Subcutaneous abdominal adipose tissue (tissue), 5 donors: ENCODE data around the gene TSEN54.

Experiments
- H3K27ac ChIP-seq: one replicate; pipeline ENCODE4 v1.7.0; 2013; ENCODE audit warnings: low read depth, mild to moderate bottlenecking, inconsistent platforms, low read length, moderate library complexity
- H3K27me3 ChIP-seq, 5 donors: one replicate each; pipeline ENCODE4 v1.7.0; 2013; ENCODE audit warnings: low read length in 5 of 5, inconsistent platforms in 1 of 5; ENCODE audit not compliant: control insufficient read depth in 5 of 5, insufficient read depth in 4 of 5
- H3K36me3 ChIP-seq, 5 donors: one replicate each; pipeline ENCODE4 v1.7.0; 2013; ENCODE audit warnings: low read length in 5 of 5; ENCODE audit not compliant: control insufficient read depth in 5 of 5, insufficient read depth in 5 of 5
- H3K4me1 ChIP-seq, 5 donors: one replicate each; pipeline ENCODE4 v1.7.0; 2013; ENCODE audit warnings: low read length in 5 of 5, mild to moderate bottlenecking in 3 of 5, moderate library complexity in 1 of 5; ENCODE audit not compliant: control insufficient read depth in 5 of 5, insufficient read depth in 5 of 5
- H3K4me3 ChIP-seq, 5 donors: one replicate each; pipeline ENCODE4 v1.7.0; 2013; ENCODE audit warnings: low read length in 5 of 5, low read depth in 1 of 5
- H3K9ac ChIP-seq, 5 donors: one replicate each; pipeline ENCODE4 v1.7.0; 2013; ENCODE audit warnings: low read length in 5 of 5, mild to moderate bottlenecking in 4 of 5, moderate library complexity in 3 of 5
- H3K9me3 ChIP-seq, 5 donors: one replicate each; pipeline ENCODE4 v1.7.0; 2013; ENCODE audit warnings: low read length in 5 of 5; ENCODE audit not compliant: control insufficient read depth in 5 of 5
- donor health status: healthy.
- donor health status: healthy.
- donor health status: healthy.
- donor health status: healthy.
- donor health status: healthy.

The TSEN54 gene

DNA sequence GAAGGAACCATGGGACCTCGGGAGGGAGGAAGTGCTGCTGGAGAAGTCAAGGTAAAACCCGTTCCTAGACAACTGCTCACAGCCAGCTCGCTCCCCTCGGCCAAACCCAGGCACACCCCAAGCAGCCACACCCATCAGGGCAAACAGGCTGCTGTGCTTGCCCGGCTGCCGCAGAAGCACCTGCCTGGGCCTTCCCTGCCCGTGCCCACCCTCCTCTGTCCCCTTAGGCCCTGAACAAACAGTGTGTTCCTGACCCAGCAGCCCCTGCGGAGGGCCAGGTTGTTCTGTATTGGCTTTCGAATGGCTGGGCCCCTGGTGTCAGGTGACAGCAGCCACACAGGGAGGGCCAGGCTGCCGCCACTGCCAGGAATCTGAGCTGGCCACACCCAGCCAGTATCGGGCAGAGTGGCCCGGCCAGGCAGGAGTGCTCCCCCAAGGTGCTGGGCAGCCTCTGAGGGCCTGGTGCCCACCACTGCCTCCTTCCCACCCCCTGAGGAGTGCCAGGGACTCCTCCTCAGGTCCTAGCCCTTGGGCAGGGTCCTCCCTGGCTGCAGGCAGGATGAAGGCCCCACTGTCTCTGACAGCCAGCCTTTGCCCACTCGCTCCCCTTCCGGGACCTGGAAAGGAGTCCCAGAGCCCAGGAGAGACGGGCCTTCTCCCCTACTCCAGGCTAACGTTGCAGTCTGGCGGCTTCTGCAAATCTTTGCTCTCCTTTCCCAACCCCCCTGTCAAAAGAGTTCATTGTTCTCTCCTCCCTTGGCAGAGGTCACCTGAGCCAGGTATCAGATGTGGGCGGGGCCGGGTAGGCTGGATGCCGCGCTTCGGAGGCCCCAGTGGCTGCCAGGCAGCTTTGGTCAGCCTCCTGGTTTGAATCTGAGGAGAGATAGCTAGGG, 33.2 kb downstream of the TSEN54 start:
- Histone ChIP-seq H3K27me3 (peaks cover 0 to 3% (median 0%) of the 10 kb centered on the region in 5 donors), H3K4me3 (no peak overlapping the region), H3K9me3 (no peaks in the 10 kb centered on the region), H3K4me1 (peaks cover 0 to 6% (median 0%) of the 10 kb centered on the region in 5 donors), H3K9ac (peak overlapping the region in 1 of 5 donors; percentile 20), H3K27ac (no peak overlapping the region), H3K36me3 (no peaks in the 10 kb centered on the region)

DNA sequence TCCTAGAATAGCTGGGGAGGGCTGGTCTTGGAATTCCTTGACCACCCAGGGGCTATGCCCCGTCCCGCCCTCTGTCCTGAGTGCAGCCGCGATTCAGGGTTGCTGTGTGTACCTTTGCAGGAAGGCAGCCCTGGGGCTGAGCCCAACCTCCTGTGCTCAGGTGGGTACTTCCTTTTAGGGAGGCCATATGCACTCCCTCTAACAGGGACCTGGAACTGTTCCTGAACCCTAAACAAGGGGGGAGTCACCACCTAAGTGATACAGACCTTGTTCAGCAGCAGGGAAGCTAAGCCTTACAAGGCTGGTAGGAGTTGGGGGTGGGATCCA, 33.8 kb downstream of the TSEN54 start:
- no peaks in the 10 kb centered on the region for H3K36me3 ChIP-seq
- peaks cover 0 to 6% (median 0%) of the 10 kb centered on the region in 5 donors for H3K4me1 ChIP-seq
- H3K4me3 ChIP-seq: no peak overlapping the region
- peaks cover 0 to 3% (median 0%) of the 10 kb centered on the region in 5 donors for H3K27me3 ChIP-seq
- H3K9ac ChIP-seq: peak overlapping the region in 1 of 5 donors; percentile 20
- no peaks in the 10 kb centered on the region for H3K9me3 ChIP-seq
- no peak overlapping the region for H3K27ac ChIP-seq

DNA sequence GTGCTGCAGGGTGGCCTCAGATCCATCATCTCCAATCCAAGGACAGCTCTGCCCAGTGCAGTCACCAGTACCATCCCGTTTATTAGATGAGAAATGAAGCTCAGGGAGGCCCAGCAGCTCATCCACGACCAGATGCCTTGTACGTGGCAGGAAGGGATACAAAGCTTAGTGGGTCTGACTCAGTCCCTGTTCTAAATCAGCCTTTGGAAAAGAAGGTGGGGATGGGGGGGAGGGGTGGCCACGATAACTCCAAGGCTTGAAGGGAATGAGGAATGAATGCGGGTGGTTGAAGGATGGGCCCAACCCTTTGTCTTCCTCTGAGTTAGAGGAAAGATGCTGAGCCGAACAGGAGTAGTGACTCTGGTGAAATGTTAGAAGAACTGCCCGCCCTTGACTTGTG, 34.9 kb downstream of the TSEN54 start:
- no peak overlapping the region for H3K9ac ChIP-seq
- H3K27me3 ChIP-seq: peaks cover 0 to 3% (median 0%) of the 10 kb centered on the region in 5 donors
- H3K4me3 ChIP-seq: no peak overlapping the region
- H3K4me1 ChIP-seq: peaks cover 0 to 6% (median 0%) of the 10 kb centered on the region in 5 donors
- H3K36me3 ChIP-seq: no peaks in the 10 kb centered on the region
- no peak overlapping the region for H3K27ac ChIP-seq
- no peaks in the 10 kb centered on the region for H3K9me3 ChIP-seq

DNA sequence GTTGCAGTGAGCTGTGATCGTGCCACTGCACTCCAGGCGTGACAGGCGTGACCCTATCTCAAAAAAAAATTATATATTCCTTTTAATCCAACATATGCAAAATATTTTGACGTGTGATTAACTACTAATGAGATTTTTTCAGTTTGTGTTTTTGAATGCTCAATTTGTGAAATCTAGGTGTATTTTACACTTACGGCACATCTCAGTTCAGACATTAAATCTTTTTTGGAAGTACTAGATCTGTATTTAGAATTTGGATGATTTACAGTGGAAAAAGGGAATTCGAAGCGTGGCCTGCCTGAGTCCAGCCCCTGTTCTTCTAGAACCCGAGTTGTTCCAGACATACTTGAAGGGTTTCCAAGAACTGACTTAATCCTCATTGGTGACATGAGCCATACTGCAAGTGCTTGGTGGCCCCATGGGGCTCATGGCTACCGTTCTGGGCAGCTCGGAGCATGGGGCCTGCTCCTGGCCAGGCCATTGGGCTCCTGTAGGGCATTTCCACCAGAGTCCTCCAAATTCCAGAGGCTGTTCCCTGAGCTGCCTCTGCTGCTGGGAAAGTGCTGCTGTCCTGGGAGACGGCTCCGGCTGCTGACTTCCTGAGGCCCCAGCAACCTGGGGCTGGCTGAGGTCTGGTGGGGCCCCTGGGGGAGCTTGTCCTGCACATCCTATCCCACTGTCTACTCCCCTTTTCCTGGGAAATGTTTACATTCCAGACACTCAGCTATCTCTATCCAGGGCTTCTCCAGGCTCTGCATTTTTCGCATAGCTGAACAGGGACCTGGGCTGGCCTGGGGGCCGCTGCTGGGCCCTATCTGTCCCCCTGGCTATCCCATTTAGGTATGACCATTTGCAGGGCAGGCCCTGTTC, 36.3 kb downstream of the TSEN54 start:
- no peak overlapping the region for H3K4me3 ChIP-seq
- H3K27me3 ChIP-seq: peaks cover 0 to 3% (median 0%) of the 10 kb centered on the region in 5 donors
- H3K9ac ChIP-seq: no peak overlapping the region
- H3K4me1 ChIP-seq: peaks cover 0 to 14% (median 4%) of the 10 kb centered on the region in 5 donors
- H3K9me3 ChIP-seq: no peaks in the 10 kb centered on the region
- H3K36me3 ChIP-seq: no peaks in the 10 kb centered on the region
- no peak overlapping the region for H3K27ac ChIP-seq

DNA sequence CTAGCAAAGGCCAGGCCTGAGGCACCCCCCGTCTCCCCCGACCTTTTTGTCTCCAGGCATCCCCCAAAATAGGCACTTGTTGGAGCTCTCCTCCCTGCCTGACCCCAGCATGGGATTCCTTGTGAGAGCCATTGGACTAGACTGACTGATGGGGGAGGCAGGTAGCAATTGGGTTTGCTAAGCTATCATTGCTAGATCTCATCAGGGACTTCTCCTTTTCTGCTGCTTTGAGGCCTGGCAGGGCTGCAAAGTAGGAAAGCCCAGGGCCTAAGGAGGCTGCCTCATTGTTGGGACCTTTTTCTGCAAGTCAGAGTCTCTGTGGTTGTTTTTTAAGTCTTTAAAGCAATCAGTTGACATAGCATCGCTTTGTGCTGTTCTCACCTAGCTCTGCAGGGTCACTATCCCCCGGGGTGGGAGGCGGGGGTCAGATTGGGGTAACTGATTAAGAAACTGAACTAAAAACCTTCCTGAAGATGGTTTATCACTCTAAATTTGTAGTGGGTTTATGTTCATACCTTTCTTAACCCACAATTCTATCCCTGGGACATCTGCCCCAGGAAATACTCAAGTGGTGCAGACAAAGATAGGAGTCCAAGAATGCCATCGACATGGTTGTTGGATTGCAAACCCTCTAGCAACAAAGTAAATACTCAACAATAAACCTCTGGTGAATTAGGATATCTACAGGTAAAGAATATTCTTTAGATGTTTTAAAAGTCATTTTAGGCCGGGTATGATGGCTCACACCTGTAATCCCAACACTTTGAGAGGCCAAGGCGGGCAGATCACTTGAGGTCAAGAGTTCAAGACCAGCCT, 37.2 kb downstream of the TSEN54 start:
- H3K4me3 ChIP-seq: no peak overlapping the region
- H3K9me3 ChIP-seq: no peaks in the 10 kb centered on the region
- no peak overlapping the region for H3K27ac ChIP-seq
- H3K36me3 ChIP-seq: no peaks in the 10 kb centered on the region
- peaks cover 0 to 14% (median 4%) of the 10 kb centered on the region in 5 donors for H3K4me1 ChIP-seq
- H3K27me3 ChIP-seq: peaks cover 0 to 3% (median 0%) of the 10 kb centered on the region in 5 donors
- H3K9ac ChIP-seq: no peak overlapping the region

DNA sequence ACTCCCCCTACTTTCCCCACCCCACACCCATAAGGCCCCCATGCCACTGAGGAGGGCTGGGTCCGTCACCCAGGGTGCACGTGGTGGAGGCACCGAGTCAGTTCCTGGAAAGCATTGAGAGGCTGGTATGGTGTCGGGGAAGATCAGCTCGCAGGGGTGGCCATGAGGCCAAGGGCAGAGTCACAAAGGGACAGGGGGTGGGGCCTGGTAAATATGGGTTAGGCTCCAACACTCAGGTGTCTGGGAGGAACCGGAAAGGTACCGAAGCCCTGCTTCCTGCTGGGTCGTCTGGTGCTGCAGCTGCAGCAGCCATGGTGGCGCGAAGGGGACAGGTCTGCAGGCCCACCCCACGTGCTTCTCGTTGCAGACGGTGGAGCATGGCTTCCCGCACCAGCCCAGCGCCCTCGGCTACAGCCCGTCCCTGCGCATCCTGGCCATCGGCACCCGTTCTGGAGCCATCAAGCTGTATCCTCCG, 39.4 kb downstream of the TSEN54 start:
- Histone ChIP-seq H3K27me3 (no peaks in the 10 kb centered on the region), H3K9ac (no peak overlapping the region), H3K4me3 (no peak overlapping the region), H3K4me1 (peaks cover 0 to 14% (median 4%) of the 10 kb centered on the region in 5 donors), H3K27ac (no peak overlapping the region), H3K36me3 (no peaks in the 10 kb centered on the region), H3K9me3 (no peaks in the 10 kb centered on the region)

DNA sequence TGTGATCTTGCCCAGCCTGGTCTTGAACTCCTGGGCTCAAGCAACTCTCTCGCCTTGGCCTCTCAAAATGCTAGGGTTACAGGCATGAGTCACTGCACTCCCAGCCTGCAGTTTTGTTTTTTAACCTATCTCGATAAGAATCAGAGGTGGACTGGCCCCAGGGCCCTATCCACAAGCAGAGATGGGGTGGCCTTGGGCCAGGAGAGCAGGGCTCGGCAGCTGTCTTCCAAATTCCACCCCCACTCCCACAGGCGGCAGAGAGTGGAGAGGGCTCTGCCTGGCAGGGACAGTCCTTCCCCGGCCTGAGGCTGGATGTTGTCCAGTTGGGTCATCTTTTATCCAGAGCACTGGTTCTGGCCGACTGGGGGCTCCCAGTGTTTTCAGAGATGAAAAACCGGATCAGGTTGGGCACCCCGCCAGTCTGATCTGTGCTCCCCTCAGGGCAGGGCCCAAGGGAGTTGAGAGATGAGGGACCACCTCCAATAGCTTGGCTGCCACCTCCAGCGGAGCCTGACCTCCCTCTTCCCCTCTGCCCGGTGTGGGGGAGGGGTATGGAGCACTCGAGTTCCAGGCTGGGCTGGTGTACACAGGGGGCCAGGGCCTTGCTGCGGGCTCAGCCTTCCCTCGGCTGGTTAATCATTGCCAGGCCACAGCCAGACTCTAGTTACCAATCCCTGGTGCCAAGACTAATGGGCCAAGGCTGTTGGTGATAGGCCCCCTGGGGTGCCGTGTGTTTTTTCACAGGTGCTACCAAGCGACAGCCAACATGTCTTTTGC, 40.9 kb downstream of the TSEN54 start:
- Histone ChIP-seq H3K4me3 (no peak overlapping the region), H3K27me3 (no peaks in the 10 kb centered on the region), H3K27ac (no peak overlapping the region), H3K9me3 (no peaks in the 10 kb centered on the region), H3K36me3 (no peaks in the 10 kb centered on the region), H3K9ac (peak overlapping the region in 1 of 5 donors; percentile 17), H3K4me1 (peaks cover 0 to 14% (median 5%) of the 10 kb centered on the region in 5 donors)

DNA sequence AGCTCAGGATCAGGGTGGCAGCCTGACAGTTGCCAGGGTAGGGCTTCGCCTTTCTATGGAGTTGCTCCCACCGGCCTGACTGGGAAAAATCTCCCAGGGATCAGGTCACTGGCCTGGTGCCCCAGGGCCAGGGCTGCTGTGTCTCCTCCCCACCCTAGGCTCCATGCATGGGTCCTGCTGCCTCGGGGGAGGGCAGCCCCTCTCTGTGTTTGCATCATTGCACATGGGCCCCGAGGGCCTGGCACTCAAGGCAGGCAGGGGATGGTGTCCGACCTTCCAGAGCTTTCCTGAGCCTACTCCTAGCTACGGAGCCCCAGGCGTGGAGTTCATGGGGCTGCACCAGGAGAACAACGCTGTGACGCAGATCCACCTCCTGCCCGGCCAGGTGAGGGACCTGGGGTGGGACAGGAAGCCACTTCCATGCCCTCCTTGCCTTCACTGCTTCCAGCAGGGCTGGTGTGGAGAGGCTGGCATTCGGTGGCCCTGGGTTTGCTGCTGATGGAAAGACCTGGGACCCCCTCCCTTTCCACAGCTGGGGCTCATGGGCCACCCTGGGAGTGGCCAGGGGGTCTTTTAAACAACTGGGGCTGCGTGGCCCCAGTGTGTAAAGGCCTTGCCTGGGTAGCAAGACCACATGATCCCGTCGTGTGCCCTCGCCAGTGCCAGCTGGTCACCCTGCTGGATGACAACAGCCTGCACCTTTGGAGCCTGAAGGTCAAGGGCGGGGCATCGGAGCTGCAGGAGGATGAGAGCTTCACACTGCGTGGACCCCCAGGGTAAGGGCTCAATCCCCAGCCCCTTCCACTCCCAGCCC, 41.7 kb downstream of the TSEN54 start:
- peaks cover 0 to 3% (median 2%) of the 10 kb centered on the region in 5 donors for H3K36me3 ChIP-seq
- no peaks in the 10 kb centered on the region for H3K27me3 ChIP-seq
- H3K9ac ChIP-seq: peak overlapping the region in 1 of 5 donors; percentile 17
- no peak overlapping the region for H3K27ac ChIP-seq
- H3K9me3 ChIP-seq: no peaks in the 10 kb centered on the region
- H3K4me1 ChIP-seq: peaks cover 0 to 10% (median 5%) of the 10 kb centered on the region in 5 donors
- no peak overlapping the region for H3K4me3 ChIP-seq
